ENCODE measurements around the gene DIS3L2. TPM values are rescaled to one million over a fixed set of nuclear protein-coding genes. Genes with fewer than 3 reads are reported as not detected.
"Not testable (repeated sequence)": the region's sequence is repeated elsewhere in the genome, so short reads cannot be mapped to it uniquely, and the experiment has no call there.

DIS3L2 gene
- polyA plus RNA-seq, 3 donors, result 37.6 to 40.8 (median 38.2) TPM

DNA sequence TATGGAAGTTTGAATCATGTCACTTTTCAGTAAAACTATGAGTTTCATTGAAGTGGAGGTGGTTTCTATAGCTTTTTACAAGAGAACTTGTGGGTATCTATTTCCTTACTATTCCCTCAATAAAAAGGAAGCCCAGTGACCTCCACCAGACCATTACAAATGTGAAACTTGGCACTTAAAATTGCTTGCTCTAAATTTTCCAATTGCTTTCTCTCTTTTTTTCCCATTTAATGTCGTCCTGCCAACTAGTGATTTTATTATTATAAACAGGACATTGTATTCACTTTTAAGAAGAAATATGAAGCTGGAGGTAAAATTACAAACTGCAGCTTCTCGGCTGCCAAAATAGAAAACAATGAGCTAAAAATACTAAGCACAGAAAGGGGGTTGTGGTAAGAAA lies 208.9 kb downstream of the DIS3L2 start:
- no peak for DNase-seq

GRCh38 chr2:232174662-232175061 lies 213.1 kb downstream of the DIS3L2 start:
- DNase-seq, result no peak

GRCh38 chr2:232176587-232176986 lies 215.1 kb downstream of the DIS3L2 start:
- DNase-seq, result not testable (repeated sequence)

DNA sequence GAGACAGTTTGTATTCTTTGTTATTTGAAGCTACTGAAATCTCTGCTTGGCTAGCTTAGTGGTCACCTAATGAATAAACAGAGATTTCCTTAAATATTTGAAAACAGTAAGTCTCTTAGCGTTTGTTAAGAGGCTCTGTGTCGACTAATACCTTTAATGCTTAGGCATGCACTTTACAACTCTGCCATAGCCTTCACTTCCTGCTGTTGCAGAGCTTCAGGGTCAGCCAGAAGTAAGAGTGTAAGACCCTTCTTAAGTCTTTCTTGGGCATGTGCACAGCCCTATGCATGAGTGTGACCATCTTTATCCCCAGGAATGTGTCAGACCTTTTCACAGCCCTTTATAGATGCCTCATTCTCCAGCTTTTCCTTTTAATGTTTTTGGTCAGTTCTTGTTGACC lies 221.8 kb downstream of the DIS3L2 start:
- DNase-seq, result no peak

GRCh38 chr2:232184346-232184745 lies 222.8 kb downstream of the DIS3L2 start:
- DNase-seq, result no peak

DNA sequence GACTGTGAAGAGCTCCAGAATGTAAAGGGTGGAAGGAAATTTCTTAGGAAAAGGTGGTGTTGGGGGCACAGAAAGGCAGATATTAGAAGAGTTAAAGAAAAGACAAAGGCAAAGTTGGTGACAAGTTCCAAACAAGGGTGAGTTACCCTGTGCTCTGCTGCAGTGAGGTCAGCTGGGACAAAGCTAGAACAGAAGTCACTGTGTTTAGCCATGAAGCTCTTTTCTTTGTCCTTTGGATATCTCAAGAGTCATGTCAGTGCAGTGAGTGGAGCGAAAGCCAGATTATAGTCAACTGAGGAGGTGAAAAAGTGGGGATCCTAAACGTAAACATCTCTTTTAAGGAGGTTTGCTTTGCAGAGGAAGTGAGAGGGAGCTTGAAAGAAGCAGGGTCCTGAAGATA lies 229.3 kb downstream of the DIS3L2 start:
- DNase-seq, result no peak

DNA sequence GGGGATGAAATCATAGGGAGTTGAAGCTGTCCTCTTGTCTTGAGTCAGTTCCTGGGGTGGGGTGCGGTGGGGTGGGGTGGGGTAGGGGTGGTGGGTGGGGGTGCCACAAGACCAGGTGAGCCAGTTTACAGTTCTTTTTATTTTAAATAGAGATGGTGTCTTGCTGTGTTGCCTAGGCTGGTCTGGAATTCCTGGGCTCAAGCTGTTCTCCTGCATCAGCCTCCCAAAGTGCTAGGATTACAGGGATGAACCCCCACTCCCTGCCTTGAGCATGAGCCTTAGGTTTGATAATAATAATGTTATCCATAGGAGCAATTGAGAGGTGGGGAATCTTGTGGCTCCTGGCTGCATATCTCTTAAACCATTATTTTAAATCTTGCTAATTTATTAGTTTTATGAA lies 234.0 kb downstream of the DIS3L2 start:
- DNase-seq, result no peak

DNA sequence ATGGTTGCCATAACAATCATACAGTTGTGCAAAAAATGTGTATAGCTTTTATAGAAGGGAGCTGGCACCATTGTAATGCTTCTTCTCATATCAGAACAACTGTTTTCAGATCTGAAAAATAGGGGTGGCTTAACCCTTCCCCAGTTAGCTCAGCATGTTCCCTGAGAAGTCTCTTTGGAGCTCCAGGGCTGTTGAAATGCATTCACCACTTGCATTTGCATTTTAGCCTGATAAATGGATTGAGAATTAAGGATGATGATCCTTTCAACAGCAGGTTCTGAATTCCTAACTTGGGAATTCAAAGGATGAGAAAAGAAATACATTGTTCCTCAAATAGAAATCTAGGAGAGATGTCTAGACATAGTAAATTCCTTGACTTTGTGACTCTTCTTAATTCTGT lies 235.3 kb downstream of the DIS3L2 start:
- no peak for DNase-seq

DNA sequence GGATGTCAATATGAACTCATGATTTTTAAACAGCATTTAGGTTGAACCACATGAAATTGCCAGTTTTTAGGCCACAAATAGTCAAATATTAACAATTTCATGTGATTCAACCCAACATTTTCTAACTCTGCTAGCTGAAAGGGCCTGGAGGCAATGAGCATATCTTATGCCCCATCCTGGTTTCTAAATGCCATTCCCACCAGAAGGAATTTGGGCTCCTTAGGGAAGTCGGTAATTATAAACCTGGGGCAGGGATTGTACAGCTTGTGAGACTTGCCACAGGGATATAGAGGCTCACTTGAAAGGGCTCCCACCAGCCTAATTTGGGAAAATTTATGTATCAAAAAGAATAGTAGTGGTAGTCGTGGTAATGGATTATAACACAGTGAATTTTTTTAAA lies 238.7 kb downstream of the DIS3L2 start:
- DNase-seq, result no peak

DNA sequence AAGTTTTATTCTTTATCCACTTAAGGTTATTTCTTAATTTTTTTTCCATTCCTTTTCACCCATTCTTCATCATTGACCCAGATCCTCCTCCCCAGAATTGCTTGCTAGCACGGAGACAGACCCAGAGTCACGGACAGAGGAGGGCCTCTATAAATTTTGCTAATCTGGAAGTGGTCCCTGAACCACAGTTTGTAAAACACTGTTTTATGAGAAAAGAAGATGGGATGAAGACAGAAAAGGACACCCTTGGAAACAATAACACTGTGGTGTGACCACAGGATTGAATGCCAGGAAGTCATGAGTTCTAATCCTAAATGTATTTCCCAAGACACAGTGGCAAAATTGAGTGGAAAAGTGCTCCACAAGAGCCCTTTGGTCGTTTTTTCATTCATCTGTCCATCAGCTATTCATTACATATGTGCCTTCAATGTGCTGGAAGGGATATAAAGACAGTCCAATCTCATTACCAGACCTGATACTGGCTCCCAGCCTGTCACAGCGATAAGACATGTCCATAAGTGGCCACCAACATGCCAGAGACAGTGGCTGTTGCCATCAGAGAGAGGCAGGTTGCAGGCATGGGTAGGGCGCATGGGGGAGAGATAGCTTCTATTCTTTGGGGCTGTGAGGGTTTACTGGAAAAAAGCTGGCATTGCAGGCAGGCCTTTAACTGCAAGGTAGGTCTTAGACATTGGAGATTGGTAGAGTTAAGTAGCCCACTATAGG lies 241.8 kb downstream of the DIS3L2 start:
- DNase-seq, result no peak

DNA sequence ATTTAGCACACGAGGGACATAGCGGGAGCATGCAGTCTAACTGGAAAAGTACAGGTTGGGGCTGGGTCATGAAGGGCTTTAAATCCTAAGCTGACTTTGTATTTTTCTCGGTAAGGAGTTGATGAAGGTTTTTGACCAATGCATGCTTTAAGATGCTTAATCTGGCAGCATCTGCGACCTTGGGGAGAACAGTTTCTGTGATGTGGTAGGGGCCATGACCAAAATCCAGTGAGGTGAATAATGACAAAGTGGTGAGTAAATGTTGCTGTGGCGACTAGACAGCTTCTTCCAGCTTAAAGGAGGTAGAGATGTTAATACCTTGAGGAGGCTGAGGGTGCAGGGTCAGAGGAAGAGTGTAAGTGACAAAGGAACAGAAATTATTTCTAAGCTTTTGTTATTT lies 242.4 kb downstream of the DIS3L2 start:
- no peak for DNase-seq

DNA sequence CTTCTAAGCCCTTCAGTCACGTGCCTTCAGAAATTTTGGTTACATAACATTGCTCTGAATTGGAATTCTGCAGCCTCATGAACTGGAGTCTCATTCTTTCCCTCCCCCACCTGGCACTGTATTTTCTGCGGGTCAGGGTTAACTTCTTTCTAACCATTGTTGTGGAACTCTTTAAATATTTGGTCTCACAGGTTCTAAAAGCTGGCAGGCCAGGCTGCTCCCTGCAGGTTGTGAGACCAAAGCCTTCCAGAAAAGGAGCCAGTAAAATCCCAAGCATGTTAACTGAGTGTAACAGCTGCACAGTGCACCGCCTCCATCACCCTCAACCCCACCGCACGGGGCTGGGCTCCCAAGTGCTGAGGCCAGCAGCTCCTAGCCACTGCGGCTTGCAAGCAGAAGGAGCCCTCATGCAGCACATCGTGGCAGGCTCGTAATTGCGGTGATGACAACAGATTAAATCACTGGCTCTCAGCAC lies 243.0 kb downstream of the DIS3L2 start:
- peak; percentile 41 for DNase-seq

GRCh38 chr2:232207174-232207573 lies 245.7 kb downstream of the DIS3L2 start:
- DNase-seq, result no peak

GRCh38 chr2:232210306-232210705 lies 248.8 kb downstream of the DIS3L2 start:
- DNase-seq, result no peak

DNA sequence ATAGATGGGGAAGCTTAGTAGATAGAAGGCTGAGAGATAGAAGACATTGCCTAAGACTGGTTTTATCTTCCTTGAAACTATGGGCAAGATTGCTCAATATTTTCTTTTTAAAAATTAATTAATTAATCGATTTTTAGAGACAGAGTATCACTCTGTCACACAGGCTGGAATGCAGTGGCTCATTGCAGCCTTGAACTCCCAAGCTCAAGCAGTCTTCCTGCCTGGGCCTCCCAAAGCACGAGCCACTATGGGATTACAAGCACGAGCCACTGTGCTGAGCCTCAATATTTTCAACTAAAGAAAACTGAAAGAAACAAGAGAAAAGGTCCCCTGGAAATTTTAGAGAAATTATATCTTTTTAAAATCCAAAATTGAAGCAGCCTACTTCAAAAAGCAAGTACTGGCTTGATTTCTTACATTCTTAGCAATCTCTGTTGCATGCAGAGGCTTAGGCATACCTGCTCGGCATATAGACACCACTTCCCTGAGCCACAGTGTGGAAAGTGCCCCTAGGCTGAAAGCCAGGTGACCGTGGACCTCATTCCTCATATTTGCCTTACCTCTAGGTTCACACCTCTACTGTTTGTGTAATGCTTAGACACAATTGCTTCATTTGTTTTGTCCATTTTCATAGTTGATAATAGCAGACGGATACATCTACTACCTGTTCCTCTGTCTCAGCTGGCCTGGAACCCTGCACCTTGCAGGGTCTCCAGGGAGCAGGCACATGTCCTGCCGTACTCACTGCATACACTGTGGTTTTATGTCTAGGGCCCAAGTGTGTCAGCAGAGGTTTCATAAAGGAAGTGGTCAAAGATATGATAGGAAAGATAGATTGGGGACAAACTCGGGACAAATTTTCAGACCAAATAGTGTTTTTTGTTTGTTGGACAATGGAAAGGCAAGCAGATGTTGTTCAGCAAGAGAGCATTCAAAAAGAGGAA lies 250.5 kb downstream of the DIS3L2 start:
- DNase-seq, result no peak

DNA sequence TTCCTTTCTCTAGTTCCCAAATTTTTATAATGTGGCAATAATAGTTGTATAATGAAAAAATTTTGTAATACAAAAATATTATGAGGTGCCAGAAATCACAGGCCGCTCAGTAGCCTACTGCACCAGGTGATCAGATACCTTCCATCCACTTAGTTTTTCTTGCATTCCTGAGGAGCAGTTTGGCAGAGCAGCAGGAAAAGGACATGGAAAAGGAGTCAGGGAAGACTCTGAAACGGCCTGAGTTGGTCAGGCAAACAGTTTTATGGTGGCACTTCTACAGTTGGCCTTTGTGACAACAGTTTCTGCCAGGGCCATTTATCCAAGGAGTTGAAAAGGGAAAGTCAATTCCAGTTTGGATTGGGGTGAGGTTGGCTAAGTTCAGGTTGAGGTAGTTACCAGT lies 251.7 kb downstream of the DIS3L2 start:
- no peak for DNase-seq

DNA sequence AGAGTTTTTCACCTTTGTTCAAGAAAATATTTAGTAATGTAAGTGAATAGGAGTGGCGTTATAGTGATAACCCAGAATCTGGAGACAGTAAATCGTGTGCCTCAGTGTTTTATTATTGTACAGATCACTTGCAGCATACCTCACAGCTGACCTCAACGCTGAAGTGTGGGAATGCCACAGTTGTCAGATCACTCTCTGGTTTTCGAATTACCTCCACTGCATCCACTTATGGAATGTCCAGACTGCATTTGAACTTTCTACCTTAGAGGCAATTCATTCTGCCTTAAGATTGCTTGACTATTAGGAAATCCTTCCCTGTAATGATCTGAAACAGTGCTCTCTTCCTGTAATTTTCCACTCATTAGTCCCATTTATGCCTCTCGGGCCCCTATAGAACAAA lies 252.5 kb downstream of the DIS3L2 start:
- no peak for DNase-seq

DNA sequence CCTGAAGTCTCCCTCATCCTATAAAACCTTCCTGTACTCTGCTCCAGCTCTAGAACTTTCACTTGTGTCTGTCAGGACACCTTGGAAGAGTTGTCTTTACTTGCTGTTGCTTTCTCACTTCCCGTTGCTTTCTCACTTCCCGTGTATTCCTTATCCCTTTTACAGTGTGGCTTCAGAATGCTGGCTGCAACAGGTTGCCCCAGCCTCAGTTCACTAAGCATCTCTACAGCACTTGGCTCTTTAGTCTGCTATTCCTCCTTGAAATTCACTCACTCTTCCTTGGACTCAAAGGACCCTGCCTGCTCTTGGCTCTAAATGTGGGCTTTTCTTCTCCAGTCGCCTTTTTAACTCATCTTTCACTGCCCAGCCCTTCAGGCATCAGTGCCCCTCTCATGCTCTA lies 254.5 kb downstream of the DIS3L2 start:
- DNase-seq, result no peak

- no peak for DNase-seq
These were observed 257.4 kb downstream of the DIS3L2 start for GRCh38 chr2:232218778-232219495.

- no peak for DNase-seq
These were observed 258.0 kb downstream of the DIS3L2 start for GRCh38 chr2:232219496-232219870.

DNA sequence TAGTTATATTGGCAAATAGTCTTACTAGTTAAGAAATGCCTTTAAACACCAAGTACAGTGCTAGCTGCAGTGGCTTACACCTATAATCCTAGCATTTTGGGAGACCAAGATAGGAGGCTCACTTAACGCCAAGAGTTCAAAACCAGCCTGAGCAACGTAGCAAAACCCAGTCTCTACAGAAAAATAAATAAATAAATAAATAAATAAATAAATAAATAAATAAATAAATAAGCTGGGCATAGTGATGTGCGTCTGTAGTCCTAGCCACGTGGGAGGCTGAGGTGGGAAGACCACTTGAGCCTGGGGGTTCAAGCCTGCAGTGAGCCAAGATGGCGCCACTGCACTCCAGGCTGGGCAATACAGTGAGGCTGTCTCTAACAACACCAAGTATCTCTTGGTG lies 258.4 kb downstream of the DIS3L2 start:
- no peak for DNase-seq

GRCh38 chr2:232225429-232225828 lies 263.9 kb downstream of the DIS3L2 start:
- no peak for DNase-seq

Data from renal pelvis (tissue), 4 donors.